Measurements from ENCODE around the gene TAF11L8. TPM values are rescaled to one million over a fixed set of nuclear protein-coding genes. Genes with fewer than 3 reads are reported as not detected.

The TAF11L8 gene
- total and polyA plus RNA-seq, 2 of the 8 experiments (the other 6 are each of a cell fraction or from before 2014, with no cell fraction given) = not detected

- no peak overlapping the region for H3K9ac ChIP-seq (replicated peaks in 1 of 4; ENCODE audit: extremely low read depth in 1 of 4, low read depth in 3 of 4, low read length in 3 of 4)
- no peak overlapping the region for H4K5ac ChIP-seq (ENCODE audit: insufficient read length, low read depth, low read length)
- no peak overlapping the region for H2AK5ac ChIP-seq (ENCODE audit: low read depth, low read length)
- H3K9me3 ChIP-seq (ENCODE audit: insufficient read depth in 2 of 2, low read depth in 1 of 2, low read length in 1 of 2) = no peaks in the 10 kb centered on the region
- H3K4me1 ChIP-seq (replicated peaks in 1 of 4; ENCODE audit: control insufficient read depth in 3 of 4, insufficient read depth in 4 of 4, low read length in 3 of 4) = no peaks in the 10 kb centered on the region
- H3K4ac ChIP-seq (replicated peaks; ENCODE audit: insufficient read length, low read depth, low read length) = no peak overlapping the region
- H3K4me2 ChIP-seq (ENCODE audit: insufficient read depth in 1 of 2, low read depth in 2 of 2, low read length in 2 of 2) = no peak overlapping the region
- H2BK12ac ChIP-seq (ENCODE audit: low read depth, low read length) = no peak overlapping the region
- no peak for FAIRE-seq
- no peak overlapping the region for H2BK120ac ChIP-seq (replicated peaks; ENCODE audit: low read depth, low read length)
- H3K14ac ChIP-seq (ENCODE audit: insufficient read length) = no peak overlapping the region
- no peak overlapping the region for H3K27ac ChIP-seq (ENCODE audit: low read depth, low read length)
- WGBS, 2 experiments (ENCODE audit: extremely low coverage in 1 of 2, insufficient coverage in 1 of 2, insufficient read length in 1 of 2, insufficient replicate concordance in 2 of 2, low coverage in 1 of 2, low lambda C conversion rate in 2 of 2, missing lambda C conversion rate in 1 of 2) = 93% methylated on average over 3 of the region's 3 CpGs; no CpG with 5 or more reads in 1 of the 2 experiments
- no peaks in the 10 kb centered on the region for H3K36me3 ChIP-seq (ENCODE audit: control insufficient read depth in 2 of 4, insufficient read depth in 4 of 4, low read length in 3 of 4)
- DNase-seq (ENCODE audit: low read depth in 1 of 2, low spot score in 2 of 2) = no peak
- ChIA-PET CTCF (ENCODE audit: partially characterized antibody) (interaction anchor here (0.6 kb wide), 2 partner anchors 18 to 113 kb away, joined by 3 to 5 read pairs; no protein-coding TSS in a partner anchor), POLR2A (ENCODE audit: partially characterized antibody) (no interaction called here)
- H2BK5ac ChIP-seq (ENCODE audit: low read depth, low read length) = no peak overlapping the region
- H3K18ac ChIP-seq (ENCODE audit: extremely low read depth, low read length) = no peak overlapping the region
- H3K23me2 ChIP-seq (ENCODE audit: low read depth, low read length) = no peaks in the 10 kb centered on the region
- H3K79me2 ChIP-seq (ENCODE audit: control insufficient read depth in 1 of 2, insufficient read depth in 2 of 2, low read length in 2 of 2) = no peaks in the 10 kb centered on the region
- H4K91ac ChIP-seq (replicated peaks; ENCODE audit: insufficient read length, low read length) = no peak overlapping the region
- no peaks in the 10 kb centered on the region for H3K27me3 ChIP-seq (replicated peaks in 1 of 4; ENCODE audit: control insufficient read depth in 3 of 4, extremely low read depth in 1 of 4, insufficient read depth in 3 of 4, low read length in 3 of 4)
- no peak overlapping the region for H2AFZ ChIP-seq (ENCODE audit: low read length)
- H4K8ac ChIP-seq (ENCODE audit: extremely low read depth, insufficient read depth, low read length) = no peak overlapping the region
- no peak overlapping the region for H3K4me3 ChIP-seq (ENCODE audit: extremely low read depth in 1 of 4, insufficient read depth in 2 of 4, low read depth in 3 of 4, low read length in 4 of 4)
- no peaks in the 10 kb centered on the region for H3K79me1 ChIP-seq (ENCODE audit: low read depth, low read length)
- H4K20me1 ChIP-seq (replicated peaks in 1 of 2; ENCODE audit: control insufficient read depth in 1 of 2, insufficient read depth in 2 of 2, low read length in 2 of 2) = no peaks in the 10 kb centered on the region
- no peak overlapping the region for H2BK15ac ChIP-seq (ENCODE audit: low read length)
- no peak overlapping the region for H2BK20ac ChIP-seq (ENCODE audit: low read length)
- no peak overlapping the region for H3K56ac ChIP-seq (replicated peaks; ENCODE audit: insufficient read length, low read depth, low read length)
- H3K23ac ChIP-seq (ENCODE audit: insufficient read length) = no peak overlapping the region
- TF ChIP-seq KDM1A (IDR thresholded peaks at IDR 0.05; ENCODE audit: borderline replicate concordance, low read length) (no peak), CTCF (IDR thresholded peaks at IDR 0.05; ENCODE audit: control extremely low read depth in 1 of 3, insufficient read depth in 1 of 3, low read depth in 1 of 3, low read length in 3 of 3) (no peak), SIN3A (conservative IDR thresholded peaks at IDR 0.05 in 1 of 2, IDR thresholded peaks at IDR 0.05 in 1 of 2; ENCODE audit: low read depth in 1 of 2, low read length in 2 of 2) (no peak), PHF8 (conservative IDR thresholded peaks at IDR 0.05; ENCODE audit: low read depth, low read length) (no peak), TBP (IDR thresholded peaks at IDR 0.05; ENCODE audit: low read depth, low read length) (no peak), CREB1 (IDR thresholded peaks at IDR 0.05) (no peak), TEAD4 (IDR thresholded peaks at IDR 0.05; ENCODE audit: low read depth, low read length) (no peak), MAX (IDR thresholded peaks at IDR 0.05) (no peak), ATF2 (IDR thresholded peaks at IDR 0.05; ENCODE audit: low read length) (no peak), BACH1 (IDR thresholded peaks at IDR 0.05; ENCODE audit: low read length) (no peak)
These were observed 28.6 kb upstream of the TAF11L8 start for GRCh38 chr5:17619354-17619753.

All from H1 (cell line).